Activated CD4-positive, alpha-beta memory T cell treated with anti-CD3 and anti-CD28 coated beads for 36 hours (primary cell): ENCODE results near the gene SPTLC1. TPM values are rescaled to one million over a fixed set of nuclear protein-coding genes. Genes with fewer than 3 reads are reported as not detected.
"Not testable (repeated sequence)": the region's sequence is repeated elsewhere in the genome, so short reads cannot be mapped to it uniquely, and the experiment has no call there.

Experiments
- CTCF ChIA-PET: fragments of 350-600 bp; sonication (Branson Sonifier 250); formaldehyde crosslinking; loops from one replicate; lab custom pipeline; 2021; ENCODE audit warnings: antibody characterized with exemption, inconsistent platforms; lab: Charles Lee
- POLR2A ChIA-PET: fragments of 350-600 bp; sonication (Branson Sonifier 250); formaldehyde crosslinking; loops from one replicate; lab custom pipeline; 2021; ENCODE audit warnings: antibody characterized with exemption; lab: Charles Lee
- DNase-seq: peaks from one replicate; pipeline ENCODE4 v3.0.0-alpha.2; 2020
- H3K27ac Mint-ChIP-seq: one replicate; pipeline ENCODE4 v1.8.0; 2021; ENCODE audit warnings: mixed read lengths
- H3K27me3 Mint-ChIP-seq: one replicate; pipeline ENCODE4 v1.8.0; 2021; ENCODE audit warnings: mixed read lengths
- H3K36me3 Mint-ChIP-seq: one replicate; pipeline ENCODE4 v1.8.0; 2021; ENCODE audit warnings: mixed read lengths
- H3K4me1 Mint-ChIP-seq: one replicate; pipeline ENCODE4 v1.8.0; 2021; ENCODE audit warnings: low read depth, mixed read lengths
- H3K4me3 Mint-ChIP-seq: one replicate; pipeline ENCODE4 v1.8.0; 2021; ENCODE audit warnings: mild to moderate bottlenecking, mixed read lengths
- H3K9me3 Mint-ChIP-seq: one replicate; pipeline ENCODE4 v1.8.0; 2021; ENCODE audit warnings: mixed read lengths
- intact Hi-C: fragments of 100-400 bp; cut with micrococcal nuclease; formaldehyde crosslinking; loops from one replicate; pipeline ENCODE4 v1.15.1; 2023
- total RNA-seq, 2 experiments: library from RNA; stranded (reverse); gene quantifications; one replicate each; pipeline ENCODE4 v1.2.3, GENCODE V29; 2021

SPTLC1 gene
- total RNA-seq, 2 experiments from 2014 or later = 39.9 to 41.2 TPM

GRCh38 chr9:92010705-92011536 is 104.3 kb downstream of the SPTLC1 start:
- no peaks in the 10 kb centered on the region for H3K36me3 Mint-ChIP-seq
- no peak for DNase-seq
- H3K4me1 Mint-ChIP-seq = no peaks in the 10 kb centered on the region
- ChIA-PET POLR2A (no interaction called here), CTCF (no interaction called here)
- H3K4me3 Mint-ChIP-seq = no peak overlapping the region
- intact Hi-C loops = no loop called here
- no peak overlapping the region for H3K27ac Mint-ChIP-seq
- peaks cover 1% of the 10 kb centered on the region for H3K27me3 Mint-ChIP-seq
- peaks cover 5% of the 10 kb centered on the region for H3K9me3 Mint-ChIP-seq

- POLR2A ChIA-PET, H3K36me3 Mint-ChIP-seq: not testable (repeated sequence)
Measured at GRCh38 chr9:92010253-92010652, 105.0 kb downstream of the SPTLC1 start.

GRCh38 chr9:92008041-92008440 is 107.2 kb downstream of the SPTLC1 start:
- no peak for DNase-seq
- Mint-ChIP-seq H3K9me3 (no peaks in the 10 kb centered on the region), H3K36me3 (no peaks in the 10 kb centered on the region), H3K27ac (no peak overlapping the region), H3K4me3 (no peak overlapping the region), H3K4me1 (no peaks in the 10 kb centered on the region), H3K27me3 (peaks cover 1% of the 10 kb centered on the region)
- intact Hi-C loops = no loop called here
- ChIA-PET CTCF (interaction anchor here (0.5 kb wide), 1 partner anchor 19 kb away, joined by 3 read pairs; no protein-coding TSS in a partner anchor), POLR2A (no interaction called here)

More at GRCh38 chr9:92010253-92010652, 105.0 kb downstream of the SPTLC1 start:
- H3K27ac Mint-ChIP-seq, H3K27me3 Mint-ChIP-seq, CTCF ChIA-PET, H3K9me3 Mint-ChIP-seq, H3K4me1 Mint-ChIP-seq, intact Hi-C loops, DNase-seq, H3K4me3 Mint-ChIP-seq: not testable (repeated sequence)

GRCh38 chr9:92004045-92004392 is 111.2 kb downstream of the SPTLC1 start:
- intact Hi-C loops = no loop called here
- no peak overlapping the region for H3K27ac Mint-ChIP-seq
- CTCF ChIA-PET = no interaction called here
- POLR2A ChIA-PET = no interaction called here
- no peaks in the 10 kb centered on the region for H3K36me3 Mint-ChIP-seq
- no peaks in the 10 kb centered on the region for H3K4me1 Mint-ChIP-seq
- H3K4me3 Mint-ChIP-seq = no peak overlapping the region
- H3K9me3 Mint-ChIP-seq = no peaks in the 10 kb centered on the region
- DNase-seq = no peak
- peaks cover 1% of the 10 kb centered on the region for H3K27me3 Mint-ChIP-seq

- intact Hi-C loops = no loop called here
- CTCF ChIA-PET = no interaction called here
- Mint-ChIP-seq H3K4me1 (no peaks in the 10 kb centered on the region), H3K27ac (no peak overlapping the region), H3K9me3 (no peaks in the 10 kb centered on the region), H3K27me3 (peaks cover 1% of the 10 kb centered on the region), H3K4me3 (no peak overlapping the region), H3K36me3 (no peaks in the 10 kb centered on the region)
- POLR2A ChIA-PET = no interaction called here
- DNase-seq = no peak
Measured at GRCh38 chr9:92003308-92004044, 111.7 kb downstream of the SPTLC1 start.

- H3K9me3 Mint-ChIP-seq, H3K4me1 Mint-ChIP-seq, intact Hi-C loops, DNase-seq, H3K36me3 Mint-ChIP-seq, H3K4me3 Mint-ChIP-seq, CTCF ChIA-PET, H3K27me3 Mint-ChIP-seq, POLR2A ChIA-PET, H3K27ac Mint-ChIP-seq: not testable (repeated sequence)
Measured at GRCh38 chr9:92001948-92002347, 113.3 kb downstream of the SPTLC1 start.

DNA sequence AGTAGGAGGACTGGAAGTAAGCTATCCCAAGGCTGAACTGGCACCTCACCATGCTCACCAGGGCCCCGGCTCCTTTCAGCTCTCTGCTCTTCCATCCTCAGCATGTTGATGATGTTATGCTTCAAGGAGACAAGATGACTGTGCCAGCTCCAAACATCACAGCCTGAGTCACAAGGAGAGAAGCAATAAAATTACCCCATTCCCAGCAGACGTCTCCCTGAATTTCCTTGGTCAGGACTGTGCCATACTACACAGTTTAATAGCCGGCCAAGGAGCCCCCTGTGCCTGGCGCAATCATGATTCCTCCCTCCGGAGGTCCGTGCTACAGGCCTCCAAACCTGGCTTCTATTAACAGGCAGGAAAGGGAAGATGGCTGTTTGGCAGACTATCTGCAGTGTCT is 114.0 kb downstream of the SPTLC1 start:
- POLR2A ChIA-PET = no interaction called here

DNA sequence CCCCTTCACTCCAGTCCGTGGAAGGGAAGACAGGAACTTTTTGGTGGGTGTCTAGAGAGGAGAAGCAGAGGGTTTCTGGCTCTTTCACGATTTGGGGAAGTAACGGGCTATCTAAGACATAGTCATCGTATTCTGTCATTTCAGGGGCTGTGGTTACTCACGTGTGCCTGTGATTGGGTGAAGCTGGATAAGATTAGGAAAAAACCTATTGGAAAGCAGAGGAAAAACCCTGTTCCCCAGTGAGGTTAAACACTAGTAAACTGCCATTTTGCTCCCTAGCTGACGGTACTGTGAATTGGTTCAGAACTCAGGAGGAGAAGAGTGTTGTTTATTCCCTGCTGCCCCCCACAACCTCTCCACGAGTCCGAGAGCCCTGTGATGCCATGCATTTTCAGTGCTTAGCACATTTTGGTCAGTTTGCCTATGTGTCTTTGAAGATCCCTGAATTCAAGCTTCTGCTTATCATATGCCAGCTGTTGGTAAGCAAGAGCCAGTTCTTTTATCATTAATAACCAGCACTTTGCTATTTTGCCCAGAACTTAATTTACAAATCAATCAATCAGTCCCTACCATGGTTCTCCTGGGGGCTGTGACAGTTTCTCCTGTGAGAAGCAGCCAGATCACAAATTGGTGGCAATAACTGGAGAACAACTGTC is 120.1 kb downstream of the SPTLC1 start:
- intact Hi-C loops = no loop called here
- H3K9me3 Mint-ChIP-seq = no peaks in the 10 kb centered on the region
- no peak overlapping the region for H3K27ac Mint-ChIP-seq
- DNase-seq = no peak
- H3K4me1 Mint-ChIP-seq = no peaks in the 10 kb centered on the region
- peaks cover 14% of the 10 kb centered on the region for H3K27me3 Mint-ChIP-seq
- H3K36me3 Mint-ChIP-seq = no peaks in the 10 kb centered on the region
- H3K4me3 Mint-ChIP-seq = no peak overlapping the region
- ChIA-PET POLR2A (no interaction called here), CTCF (no interaction called here)

More for the DNA sequence above, 114.0 kb downstream of the SPTLC1 start:
- Mint-ChIP-seq H3K4me1 (no peaks in the 10 kb centered on the region), H3K27me3 (peaks cover 1% of the 10 kb centered on the region), H3K27ac (no peak overlapping the region), H3K4me3 (no peak overlapping the region), H3K36me3 (no peaks in the 10 kb centered on the region), H3K9me3 (no peaks in the 10 kb centered on the region)
- intact Hi-C loops = no loop called here
- CTCF ChIA-PET = no interaction called here
- no peak for DNase-seq

- CTCF ChIA-PET = interaction anchor here (0.6 kb wide), 1 partner anchor 600 kb away, joined by 3 read pairs; no protein-coding TSS in a partner anchor
- POLR2A ChIA-PET = no interaction called here
- Mint-ChIP-seq H3K27me3 (peaks cover 14% of the 10 kb centered on the region), H3K4me3 (no peak overlapping the region), H3K36me3 (no peaks in the 10 kb centered on the region), H3K9me3 (no peaks in the 10 kb centered on the region), H3K27ac (no peak overlapping the region), H3K4me1 (no peaks in the 10 kb centered on the region)
- intact Hi-C loops = no loop called here
- DNase-seq = no peak
Measured at GRCh38 chr9:91994422-91994821, 120.8 kb downstream of the SPTLC1 start.

DNA sequence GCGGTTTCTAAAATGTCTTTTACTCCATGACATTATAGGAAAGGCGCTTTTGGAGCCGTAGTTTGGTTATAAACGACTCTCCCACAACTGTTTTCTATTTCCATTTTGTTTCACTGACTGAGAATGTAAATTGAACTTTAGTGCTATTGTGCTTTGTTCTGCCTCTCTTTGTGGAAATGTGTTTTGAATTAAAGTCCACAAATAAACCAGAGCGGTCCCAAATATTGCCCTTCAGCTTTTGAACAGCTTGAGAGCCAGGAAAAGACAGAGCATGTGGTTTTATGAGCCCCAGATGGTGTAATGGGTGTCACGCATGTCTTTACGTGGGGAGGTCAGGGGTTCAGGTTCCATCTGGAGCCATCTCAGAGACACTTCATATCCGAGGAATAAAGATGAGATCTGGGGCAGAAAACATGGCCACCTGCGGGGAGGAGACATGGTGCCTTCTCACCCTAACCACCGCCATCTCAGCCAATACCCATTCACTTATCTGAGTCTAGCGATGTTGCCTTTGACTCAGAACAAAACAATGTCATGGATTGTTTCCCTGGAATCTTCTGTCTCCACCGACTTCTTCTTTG is 122.7 kb downstream of the SPTLC1 start:
- Mint-ChIP-seq H3K4me1 (no peaks in the 10 kb centered on the region), H3K4me3 (no peak overlapping the region), H3K36me3 (no peaks in the 10 kb centered on the region), H3K27me3 (peaks cover 15% of the 10 kb centered on the region), H3K9me3 (no peaks in the 10 kb centered on the region), H3K27ac (no peak overlapping the region)
- intact Hi-C loops = no loop called here
- DNase-seq = no peak
- ChIA-PET CTCF (no interaction called here), POLR2A (no interaction called here)

DNA sequence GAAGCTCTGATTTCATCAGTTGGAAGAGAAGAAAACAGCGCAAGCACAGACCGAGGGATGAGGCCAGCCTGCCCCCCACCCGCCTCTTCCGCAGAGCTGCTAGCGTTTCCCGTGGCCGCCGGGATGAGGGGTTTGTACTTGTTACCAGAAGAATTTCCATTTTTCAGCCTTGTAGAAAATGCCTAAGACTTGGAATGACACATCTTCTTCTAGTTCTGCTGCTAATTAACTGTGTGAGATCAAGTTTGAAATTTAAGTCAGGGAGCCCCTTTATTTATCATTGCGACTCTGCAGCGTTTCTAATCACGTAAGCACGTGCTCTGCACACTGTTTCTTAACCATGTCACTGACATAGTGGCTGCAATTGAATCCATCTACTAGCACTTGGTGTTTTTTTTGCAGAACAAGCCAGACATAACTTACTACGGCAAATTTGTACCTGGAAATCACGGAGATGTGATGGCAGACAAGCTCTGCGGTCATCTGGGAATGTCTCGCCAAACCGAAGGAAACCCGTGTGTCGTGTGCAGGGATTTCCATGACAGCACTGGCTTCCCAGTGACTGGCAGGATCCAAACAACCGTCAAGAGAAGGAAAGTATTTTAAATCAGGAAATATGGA is 123.4 kb downstream of the SPTLC1 start:
- CTCF ChIA-PET = interaction anchor here (0.6 kb wide), 1 partner anchor 745 kb away, joined by 3 read pairs; no protein-coding TSS in a partner anchor

More for the DNA sequence above, 123.4 kb downstream of the SPTLC1 start:
- no peak for DNase-seq
- Mint-ChIP-seq H3K27ac (no peak overlapping the region), H3K36me3 (no peaks in the 10 kb centered on the region), H3K4me3 (no peak overlapping the region), H3K4me1 (no peaks in the 10 kb centered on the region), H3K9me3 (no peaks in the 10 kb centered on the region), H3K27me3 (peaks cover 15% of the 10 kb centered on the region)
- intact Hi-C loops = no loop called here
- POLR2A ChIA-PET = no interaction called here
